Adrenal gland (tissue), 5 donors: ENCODE results near the gene BABAM2.

Experiments used
- POLR2A ChIP-seq, 2 donors: fragments of 450-650 bp; IDR thresholded peaks; one replicate each; pipeline ENCODE4 v1.6.1; 2017; ENCODE audit warnings: antibody characterized with exemption in 2 of 2, mild to moderate bottlenecking in 2 of 2, moderate library complexity in 1 of 2
- TF ChIP-seq, protein P1 (sequence below), 6 experiments: fragments of 450-650 bp in 4 of 6; fragments of 200-600 bp in 2 of 6; sonication (generic) in 1 of 6; IDR thresholded peaks; 1 replicate in 5 of 6; 2 replicates in 1 of 6; pipeline versions ENCODE4 v1.5.1 to v1.8.0; 2016 to 2021; ENCODE audit warnings: antibody characterized with exemption in 6 of 6, mild to moderate bottlenecking in 2 of 6, moderate library complexity in 1 of 6
- donor health status: DM: no; HTN: no; CAD: no.

DNA sequence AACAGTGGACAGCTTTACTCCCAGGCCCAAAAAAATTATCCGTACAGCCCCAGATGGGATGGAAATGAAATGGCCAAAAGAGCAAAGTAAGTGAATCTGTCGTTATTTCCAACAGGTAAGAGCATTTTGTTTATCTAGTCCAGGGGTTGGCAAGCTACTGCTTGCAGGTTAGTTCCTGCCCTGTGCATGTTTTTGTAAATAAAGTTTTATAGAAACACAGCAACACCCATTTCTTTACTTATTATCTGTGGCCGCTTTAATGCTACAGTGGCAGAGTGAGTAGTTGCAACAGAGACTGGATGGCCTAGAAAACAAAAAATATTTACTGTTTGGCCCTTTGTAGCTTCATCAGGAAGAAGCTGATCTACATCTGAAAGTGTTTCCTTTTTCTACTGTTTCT, 407.9 kb downstream of the BABAM2 start:
- TF ChIP-seq, protein P1, sequence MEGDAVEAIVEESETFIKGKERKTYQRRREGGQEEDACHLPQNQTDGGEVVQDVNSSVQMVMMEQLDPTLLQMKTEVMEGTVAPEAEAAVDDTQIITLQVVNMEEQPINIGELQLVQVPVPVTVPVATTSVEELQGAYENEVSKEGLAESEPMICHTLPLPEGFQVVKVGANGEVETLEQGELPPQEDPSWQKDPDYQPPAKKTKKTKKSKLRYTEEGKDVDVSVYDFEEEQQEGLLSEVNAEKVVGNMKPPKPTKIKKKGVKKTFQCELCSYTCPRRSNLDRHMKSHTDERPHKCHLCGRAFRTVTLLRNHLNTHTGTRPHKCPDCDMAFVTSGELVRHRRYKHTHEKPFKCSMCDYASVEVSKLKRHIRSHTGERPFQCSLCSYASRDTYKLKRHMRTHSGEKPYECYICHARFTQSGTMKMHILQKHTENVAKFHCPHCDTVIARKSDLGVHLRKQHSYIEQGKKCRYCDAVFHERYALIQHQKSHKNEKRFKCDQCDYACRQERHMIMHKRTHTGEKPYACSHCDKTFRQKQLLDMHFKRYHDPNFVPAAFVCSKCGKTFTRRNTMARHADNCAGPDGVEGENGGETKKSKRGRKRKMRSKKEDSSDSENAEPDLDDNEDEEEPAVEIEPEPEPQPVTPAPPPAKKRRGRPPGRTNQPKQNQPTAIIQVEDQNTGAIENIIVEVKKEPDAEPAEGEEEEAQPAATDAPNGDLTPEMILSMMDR (IDR thresholded peaks at IDR 0.05): no peak
- no peak for TF ChIP-seq POLR2A (IDR thresholded peaks at IDR 0.05)
